ENCODE results near the gene MPIG6B. TPM values are rescaled to one million over a fixed set of nuclear protein-coding genes. Genes with fewer than 3 reads are reported as not detected.
A peak's percentile ranks its signal among the peaks of the same experiment; 100 is the strongest.
"Not testable (repeated sequence)": the region's sequence is repeated elsewhere in the genome, so short reads cannot be mapped to it uniquely, and the experiment has no call there.

Gene MPIG6B
- total RNA-seq, 1 donor from 2014 or later = 1.1 TPM

- no peak for ATAC-seq
Observed at GRCh38 chr6:31701666-31702404, 21.3 kb upstream of the MPIG6B start.

GRCh38 chr6:31702405-31702818 is 20.8 kb upstream of the MPIG6B start:
- peak; percentile 3 for ATAC-seq

DNA sequence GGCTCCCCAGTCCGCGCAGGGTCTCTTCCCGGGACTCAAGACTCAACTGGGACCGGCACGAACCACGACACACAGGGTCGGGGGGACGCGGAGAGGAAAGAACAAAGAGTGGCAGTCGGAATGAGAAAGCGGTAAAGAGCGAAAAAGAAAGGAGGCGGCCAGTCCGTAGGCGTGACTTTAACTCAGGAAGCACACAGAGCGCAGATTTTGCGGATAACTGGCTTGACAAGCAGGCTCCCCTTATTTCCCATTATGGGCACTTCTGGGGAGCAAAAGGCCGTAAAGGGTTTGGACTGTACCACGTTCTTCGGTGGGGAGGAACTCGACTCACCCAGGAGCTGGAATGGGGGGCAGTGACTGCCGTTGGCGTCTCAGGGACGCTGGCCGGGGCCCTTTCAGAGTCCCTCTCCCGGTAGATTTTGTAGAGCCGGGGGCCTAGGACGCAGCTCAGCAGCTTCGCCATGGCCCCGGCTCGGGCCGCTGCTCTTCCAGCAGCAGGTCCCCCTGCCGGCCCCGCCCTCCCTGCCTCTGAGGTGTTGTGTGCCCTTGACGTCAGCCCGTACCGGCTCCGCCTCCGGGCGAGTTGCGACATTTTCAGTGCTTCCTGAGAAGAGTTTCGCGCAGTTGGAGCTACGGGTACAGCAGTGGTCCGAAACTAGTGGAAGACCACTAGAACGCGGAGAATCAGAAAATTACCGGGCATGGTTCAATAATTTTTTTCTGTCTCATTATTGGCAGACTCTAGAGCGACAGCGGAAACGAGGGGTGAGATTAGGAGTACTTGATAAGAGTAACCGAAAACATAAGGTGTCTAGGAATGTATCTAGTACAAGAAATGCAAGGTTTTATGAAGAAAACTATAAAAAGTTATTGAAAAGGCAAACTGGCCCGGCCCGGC is 20.1 kb upstream of the MPIG6B start, which contains the start of gene ABHD16A:
Gene ABHD16A, minus strand, starts transcription at position 506 of the 898 bp plus-strand sequence. Its CDS starts 43 bp downstream, at position 463.
- peak; percentile 97 for ATAC-seq

DNA sequence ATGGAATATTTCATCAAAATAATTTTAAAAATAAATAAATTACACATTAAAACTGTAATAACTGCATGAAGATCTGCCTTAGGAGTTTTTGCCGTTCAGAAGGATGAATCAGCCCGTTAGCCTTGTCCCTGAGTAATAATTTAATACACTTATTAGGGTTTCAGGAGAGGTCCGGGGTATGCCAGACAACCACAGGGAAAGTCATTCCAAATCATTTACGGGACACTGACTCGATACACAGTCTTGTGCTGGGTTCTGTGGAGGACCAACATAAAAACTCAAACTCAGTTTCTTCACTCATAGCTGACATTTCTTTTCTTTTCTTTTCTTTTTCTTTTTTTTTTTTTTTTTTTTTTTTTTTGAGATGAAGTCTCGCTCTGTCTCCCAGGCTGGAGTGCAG is 17.2 kb upstream of the MPIG6B start:
- no peak for ATAC-seq

GRCh38 chr6:31706599-31706998 is 16.6 kb upstream of the MPIG6B start, which contains the start of gene LY6G6F:
LY6G6F (plus strand) TSS chr6:31706866; CDS start chr6:31706907, 41 bp downstream.
- ATAC-seq = no peak

- no peak for ATAC-seq
Observed at GRCh38 chr6:31707701-31708100, 15.5 kb upstream of the MPIG6B start.

- no peak for ATAC-seq
Observed at GRCh38 chr6:31708224-31708623, 14.9 kb upstream of the MPIG6B start.

- not testable (repeated sequence) for ATAC-seq
Observed at GRCh38 chr6:31709157-31709556, 14.0 kb upstream of the MPIG6B start.

- ATAC-seq = no peak
Observed at GRCh38 chr6:31710523-31711219, 12.5 kb upstream of the MPIG6B start.

GRCh38 chr6:31711233-31711632 is 11.9 kb upstream of the MPIG6B start:
- ATAC-seq = peak; percentile 84

- peak; percentile 81 for ATAC-seq
Observed at GRCh38 chr6:31712296-31712695, 10.9 kb upstream of the MPIG6B start.

DNA sequence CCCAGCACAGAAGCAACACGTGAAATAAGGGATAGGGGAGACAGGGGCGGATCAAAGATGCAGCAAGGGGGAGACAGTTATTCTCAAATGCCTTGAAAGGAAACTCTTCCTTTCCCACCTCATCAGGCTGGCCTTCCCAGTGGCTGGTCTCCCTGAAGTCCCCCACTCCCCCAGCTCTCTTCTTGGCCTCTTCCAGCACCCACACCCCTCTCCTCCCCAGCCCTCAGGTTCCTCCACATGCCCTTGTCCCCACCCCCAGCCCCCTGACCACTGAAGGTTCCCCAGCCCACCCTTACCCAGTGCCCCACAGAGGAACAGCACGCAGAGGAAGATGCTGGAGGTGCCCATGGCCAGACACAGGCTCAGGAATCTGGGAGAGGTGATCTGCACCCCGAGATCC is 9.7 kb upstream of the MPIG6B start:
- ATAC-seq = no peak

DNA sequence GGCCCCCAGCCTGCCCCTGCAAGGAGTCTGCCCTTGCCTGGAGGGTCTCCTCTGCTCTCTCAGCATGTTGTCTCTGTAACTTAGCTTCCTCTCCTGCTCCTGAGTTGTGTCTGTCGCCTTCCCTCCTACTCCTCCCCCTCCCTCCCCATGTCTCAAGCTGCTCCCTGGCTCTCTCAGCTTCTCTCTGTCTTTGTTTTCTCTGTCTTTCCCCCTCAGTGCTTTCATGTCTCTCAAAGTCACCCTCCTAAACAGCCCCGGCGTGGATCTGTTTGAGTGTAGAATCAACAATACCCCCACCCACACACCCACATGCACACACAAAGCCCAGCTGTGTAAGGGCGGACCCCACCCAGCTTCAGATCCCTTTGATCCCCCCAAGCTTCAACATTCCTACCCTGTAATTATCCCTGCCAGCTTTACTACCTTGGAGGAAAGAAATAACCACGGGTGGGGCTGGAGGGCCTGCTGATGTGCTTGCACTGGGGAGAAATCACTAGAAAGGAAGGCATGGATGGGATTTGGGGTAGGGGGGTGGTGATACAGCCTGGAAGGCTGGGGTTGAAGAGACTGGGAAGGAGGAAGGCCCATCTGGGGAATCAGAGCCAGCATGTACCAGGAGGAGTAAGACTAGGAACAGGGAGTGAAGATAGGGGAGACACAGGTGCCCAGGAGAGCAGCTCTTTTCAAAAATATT is 9.0 kb upstream of the MPIG6B start:
- no peak for ATAC-seq

GRCh38 chr6:31715022-31715958 is 7.9 kb upstream of the MPIG6B start, which contains the start of gene LY6G6D:
LY6G6D (plus strand) TSS chr6:31715348; CDS start chr6:31715356, 8 bp downstream.
- ATAC-seq = no peak

DNA sequence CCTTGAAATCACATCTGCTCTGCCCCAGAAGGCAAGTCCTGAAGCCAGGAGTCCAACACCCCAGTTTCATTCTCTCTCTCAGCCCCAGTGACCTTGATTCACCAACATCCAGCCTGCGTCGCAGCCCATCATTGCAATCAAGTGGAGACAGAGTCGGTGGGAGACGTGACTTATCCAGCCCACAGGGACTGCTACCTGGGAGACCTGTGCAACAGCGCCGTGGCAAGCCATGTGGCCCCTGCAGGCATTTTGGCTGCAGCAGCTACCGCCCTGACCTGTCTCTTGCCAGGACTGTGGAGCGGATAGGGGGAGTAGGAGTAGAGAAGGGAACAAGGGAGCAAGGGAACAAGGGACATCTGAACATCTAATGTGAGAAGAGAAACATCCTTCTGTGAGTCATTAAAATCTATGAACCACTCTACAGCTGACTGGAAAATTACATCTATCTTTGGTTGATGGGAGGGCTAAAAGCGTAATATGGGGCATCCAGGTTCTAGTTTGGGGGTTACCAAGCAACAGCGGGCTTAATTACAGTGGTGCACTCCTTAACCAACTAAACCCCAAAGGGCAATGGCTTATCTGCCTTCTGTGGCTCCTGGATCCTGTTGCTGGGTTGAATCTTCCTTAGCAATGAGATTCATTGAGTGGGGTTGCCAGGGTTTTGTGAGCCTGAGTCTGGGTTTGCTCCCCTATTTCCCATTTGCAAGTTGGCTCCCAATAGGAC is 5.5 kb upstream of the MPIG6B start:
- peak; percentile 42 for ATAC-seq

DNA sequence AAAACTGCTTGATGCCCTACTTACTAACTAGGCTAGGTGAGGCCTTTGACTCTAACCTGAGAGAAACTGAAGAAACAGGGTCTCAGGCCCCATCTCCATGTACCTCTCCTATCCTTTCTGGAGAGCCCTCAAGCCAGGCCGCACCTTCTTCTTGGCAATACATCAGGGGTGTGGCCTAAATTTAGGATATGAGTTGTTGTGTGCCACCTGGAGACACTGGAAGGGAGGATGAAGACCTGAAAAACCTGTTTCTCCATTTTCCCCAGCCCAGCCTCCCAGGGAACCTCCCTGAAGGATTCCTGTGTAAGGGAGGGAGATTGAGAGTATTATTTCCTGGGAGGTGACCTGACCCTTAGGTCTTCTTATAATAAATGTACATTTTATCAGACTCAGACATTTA is 4.9 kb upstream of the MPIG6B start:
- ATAC-seq = peak; percentile 80

- no peak for ATAC-seq
Observed at GRCh38 chr6:31719001-31719400, 4.2 kb upstream of the MPIG6B start.

DNA sequence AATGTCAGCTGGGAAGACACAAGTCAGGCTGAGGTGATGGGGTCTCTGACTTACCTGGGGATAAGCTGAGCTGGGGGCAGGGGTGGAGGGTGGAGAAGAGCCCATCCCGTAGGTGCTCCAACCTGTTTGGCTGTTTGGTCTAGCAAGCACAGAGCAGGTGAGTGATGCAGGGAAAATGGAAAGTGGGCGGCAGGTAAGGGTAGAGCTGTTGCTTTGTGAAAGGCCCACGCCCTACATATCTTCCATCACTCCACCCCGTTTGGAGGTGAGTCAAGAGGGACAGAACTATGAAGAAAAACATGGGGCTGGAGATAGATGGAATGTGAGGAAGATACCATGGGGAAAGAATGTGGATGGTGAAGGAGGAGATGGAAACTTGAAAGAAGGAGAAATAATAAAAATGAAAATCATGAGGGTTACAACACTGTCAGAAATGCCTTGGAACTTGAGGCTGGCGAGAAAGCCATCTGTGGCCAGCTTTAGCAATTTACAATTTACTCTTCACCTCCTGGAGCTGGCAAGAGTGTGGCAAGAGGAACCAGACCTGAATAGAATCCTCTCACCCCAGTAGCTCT is 2.9 kb upstream of the MPIG6B start:
- peak; percentile 83 for ATAC-seq

- no peak for ATAC-seq
Observed at GRCh38 chr6:31721351-31722020, 1.7 kb upstream of the MPIG6B start, which contains the start of gene LY6G6C. LY6G6C (minus strand) TSS chr6:31721746; CDS start chr6:31721679, 67 bp downstream.

Data from esophagus mucosa (tissue), 1 donor.